CD8-positive, alpha-beta memory T cell (primary cell): Measurements from ENCODE around the gene PDSS2. TPM values are rescaled to one million over a fixed set of nuclear protein-coding genes. Genes with fewer than 3 reads are reported as not detected.
"Not testable (repeated sequence)": the region's sequence is repeated elsewhere in the genome, so short reads cannot be mapped to it uniquely, and the experiment has no call there.

Experiments
- CTCF ChIA-PET: fragments of 350-600 bp; sonication (Branson Sonifier 250); formaldehyde crosslinking; loops from one replicate; lab custom pipeline; 2021; ENCODE audit warnings: antibody characterized with exemption; lab: Charles Lee
- POLR2A ChIA-PET: fragments of 350-600 bp; sonication (Branson Sonifier 250); formaldehyde crosslinking; loops from one replicate; lab custom pipeline; 2021; ENCODE audit warnings: antibody characterized with exemption; lab: Charles Lee
- DNase-seq, 5 donors: peaks; one replicate each; pipeline versions ENCODE4 v3.0.0 to v3.0.0-alpha.2; 2020 to 2022; ENCODE audit warnings: mixed read lengths in 1 of 5
- H3K27ac ChIP-seq: one replicate; pipeline ENCODE4 v1.7.0; 2013; ENCODE audit warnings: low read depth, mild to moderate bottlenecking, low read length, moderate library complexity
- H3K27me3 ChIP-seq: 2 replicates; pipeline ENCODE4 v1.7.0; 2013; ENCODE audit warnings: low read length, mild to moderate bottlenecking; ENCODE audit not compliant: insufficient read depth, poor library complexity, severe bottlenecking
- H3K36me3 ChIP-seq: 2 replicates; pipeline ENCODE4 v1.7.0; 2013; ENCODE audit warnings: mild to moderate bottlenecking, low read length, moderate library complexity; ENCODE audit not compliant: insufficient read depth
- H3K4me1 ChIP-seq: 2 replicates; pipeline ENCODE4 v1.7.0; 2013; ENCODE audit warnings: mild to moderate bottlenecking, low read length, moderate library complexity; ENCODE audit not compliant: insufficient read depth
- H3K4me3 ChIP-seq: 2 replicates; pipeline ENCODE4 v1.7.0; 2013; ENCODE audit warnings: mild to moderate bottlenecking, low read length
- H3K9me3 ChIP-seq: 2 replicates; pipeline ENCODE4 v1.7.0; 2013; ENCODE audit warnings: mild to moderate bottlenecking, low read length
- H3K27ac Mint-ChIP-seq, 8 donors: one replicate each; pipeline ENCODE4 v1.8.0; 2020 to 2021; ENCODE audit warnings: mixed read lengths in 8 of 8, mild to moderate bottlenecking in 6 of 8, inconsistent platforms in 3 of 8, moderate library complexity in 3 of 8
- H3K27me3 Mint-ChIP-seq, 2 donors: one replicate each; pipeline ENCODE4 v1.8.0; 2020 to 2021; ENCODE audit warnings: mixed read lengths in 2 of 2, mild to moderate bottlenecking in 1 of 2, moderate library complexity in 1 of 2
- H3K36me3 Mint-ChIP-seq, 3 donors: one replicate each; pipeline ENCODE4 v1.8.0; 2020 to 2021; ENCODE audit warnings: mixed read lengths in 3 of 3, inconsistent platforms in 1 of 3, mild to moderate bottlenecking in 1 of 3
- H3K4me1 Mint-ChIP-seq, 3 donors: one replicate each; pipeline ENCODE4 v1.8.0; 2020 to 2021; ENCODE audit warnings: mixed read lengths in 3 of 3, inconsistent platforms in 1 of 3, mild to moderate bottlenecking in 1 of 3
- H3K4me3 Mint-ChIP-seq, 7 donors: one replicate each; pipeline ENCODE4 v1.8.0; 2020 to 2021; ENCODE audit warnings: mixed read lengths in 7 of 7, mild to moderate bottlenecking in 6 of 7, moderate library complexity in 4 of 7, inconsistent platforms in 2 of 7
- H3K9me3 Mint-ChIP-seq, 5 donors: one replicate each; pipeline ENCODE4 v1.8.0; 2020 to 2022; ENCODE audit warnings: mixed read lengths in 5 of 5, mild to moderate bottlenecking in 3 of 5, moderate library complexity in 2 of 5, inconsistent platforms in 1 of 5
- polyA plus RNA-seq: library from polyadenylated mRNA; unstranded; fragments of 300-500 nt; fragmentation: Illumina TruSeq; gene quantifications from one replicate; pipeline ENCODE4 v1.2.3, GENCODE V29; 2021
- total RNA-seq, 2 experiments: library from RNA; stranded (reverse); gene quantifications; one replicate each; pipeline ENCODE4 v1.2.3, GENCODE V29; 2021

The PDSS2 gene
- total and polyA plus RNA-seq, 3 experiments from 2014 or later = 13.4 to 14.2 (median 13.7) TPM

DNA sequence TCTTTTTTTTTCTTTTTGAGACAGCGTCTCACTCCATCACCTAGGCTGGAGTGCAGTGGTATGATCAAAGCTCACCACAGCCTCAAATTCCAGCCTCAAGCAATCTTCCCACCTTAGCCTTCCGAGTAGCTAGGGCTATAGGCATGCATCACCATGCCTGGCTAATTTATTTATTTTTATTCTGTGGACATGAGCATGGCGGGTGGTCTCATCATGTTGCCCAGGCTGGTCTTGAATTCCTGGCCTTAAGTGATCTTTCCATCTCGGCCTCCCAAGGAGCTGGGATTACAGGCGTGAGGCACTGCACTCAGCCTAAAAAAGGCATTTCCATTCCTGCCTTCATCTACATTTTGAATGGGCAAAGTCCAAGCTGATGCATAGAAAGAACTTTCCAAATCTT, 287.9 kb downstream of the PDSS2 start:
- no peak for DNase-seq
- Histone ChIP-seq H3K4me1 (no peaks in the 10 kb centered on the region), H3K27ac (no peak overlapping the region), H3K4me3 (no peak overlapping the region), H3K27me3 (no peaks in the 10 kb centered on the region), H3K36me3 (no peaks in the 10 kb centered on the region), H3K9me3 (no peaks in the 10 kb centered on the region)
- CTCF ChIA-PET = no interaction called here
- POLR2A ChIA-PET = no interaction called here
- Mint-ChIP-seq H3K27ac (no peak overlapping the region), H3K36me3 (peaks cover 4 to 15% (median 15%) of the 10 kb centered on the region in 3 donors), H3K9me3 (peaks cover 0 to 3% (median 0%) of the 10 kb centered on the region in 5 donors), H3K27me3 (no peaks in the 10 kb centered on the region), H3K4me3 (no peak overlapping the region), H3K4me1 (no peaks in the 10 kb centered on the region)

DNA sequence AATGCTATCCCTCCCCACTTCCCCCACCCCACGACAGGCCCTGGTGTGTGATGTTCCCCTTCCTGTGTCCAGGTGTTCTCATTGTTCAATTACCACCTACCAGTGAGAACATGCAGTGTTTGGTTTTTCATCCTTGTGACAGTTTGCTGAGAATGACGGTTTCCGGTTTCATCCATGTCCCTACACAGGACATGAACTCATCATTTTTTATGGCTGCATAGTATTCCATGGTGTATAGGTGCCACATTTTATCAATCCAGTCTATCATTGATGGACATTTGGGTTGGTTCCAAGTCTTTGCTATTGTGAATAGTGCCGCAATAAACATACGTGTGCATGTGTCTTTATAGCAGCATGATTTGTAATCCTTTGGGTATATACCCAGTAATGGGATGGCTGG, 295.1 kb downstream of the PDSS2 start:
- H3K9me3 ChIP-seq, H3K4me3 ChIP-seq, H3K27me3 Mint-ChIP-seq, H3K4me1 ChIP-seq, H3K9me3 Mint-ChIP-seq, H3K27ac ChIP-seq, POLR2A ChIA-PET, H3K36me3 Mint-ChIP-seq, CTCF ChIA-PET, DNase-seq, H3K4me1 Mint-ChIP-seq, H3K36me3 ChIP-seq, H3K4me3 Mint-ChIP-seq, H3K27ac Mint-ChIP-seq, H3K27me3 ChIP-seq: not testable (repeated sequence)

DNA sequence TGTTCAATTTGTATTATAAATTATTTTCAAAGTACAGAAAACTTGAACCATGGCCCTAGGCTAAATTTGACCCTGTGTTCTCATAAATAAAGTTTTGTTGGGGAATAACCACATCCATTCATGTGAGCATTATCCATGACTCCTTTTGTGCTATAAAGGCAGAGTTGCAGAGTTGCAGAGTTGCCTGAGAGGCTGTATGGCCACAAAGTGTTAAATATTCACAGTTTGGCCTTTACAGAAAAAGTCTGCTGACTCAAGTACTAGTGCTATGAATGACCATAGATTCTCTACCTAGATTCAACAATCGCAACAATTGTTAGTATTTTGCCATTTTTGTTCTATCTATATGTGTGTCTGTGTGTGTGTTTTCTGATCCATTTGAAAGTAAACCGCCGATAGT, 297.8 kb downstream of the PDSS2 start:
- no peaks in the 10 kb centered on the region for H3K9me3 ChIP-seq
- Mint-ChIP-seq H3K27me3 (no peaks in the 10 kb centered on the region), H3K9me3 (no peaks in the 10 kb centered on the region), H3K36me3 (no peaks in the 10 kb centered on the region), H3K27ac (no peak overlapping the region), H3K4me1 (no peaks in the 10 kb centered on the region), H3K4me3 (no peak overlapping the region)
- no peak for DNase-seq
- H3K27ac ChIP-seq = no peak overlapping the region
- H3K4me1 ChIP-seq = no peaks in the 10 kb centered on the region
- no peak overlapping the region for H3K4me3 ChIP-seq
- CTCF ChIA-PET = no interaction called here
- no peaks in the 10 kb centered on the region for H3K36me3 ChIP-seq
- POLR2A ChIA-PET = no interaction called here
- no peaks in the 10 kb centered on the region for H3K27me3 ChIP-seq

DNA sequence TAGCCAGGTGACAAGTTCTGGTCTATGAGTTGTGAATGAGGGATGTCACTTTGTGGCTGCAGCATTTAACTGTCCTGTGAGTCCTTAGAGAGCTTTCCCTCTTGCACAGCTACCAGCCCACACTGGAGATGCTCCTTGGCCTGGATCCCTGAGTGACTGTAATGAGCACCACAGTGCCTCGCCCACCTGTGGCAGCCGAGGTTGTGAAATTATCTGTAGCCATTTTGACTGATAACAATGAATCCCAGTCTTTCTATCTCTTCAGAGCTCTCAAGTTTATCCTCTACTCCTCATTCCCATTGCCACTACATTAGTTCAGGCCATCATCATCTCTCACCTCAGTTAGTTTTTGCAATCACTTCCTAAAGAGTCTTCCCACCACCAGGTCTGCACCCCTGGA, 302.7 kb downstream of the PDSS2 start:
- H3K36me3 Mint-ChIP-seq = peaks cover 0 to 6% (median 5%) of the 10 kb centered on the region in 3 donors
- Histone ChIP-seq H3K4me1 (no peaks in the 10 kb centered on the region), H3K9me3 (no peaks in the 10 kb centered on the region), H3K4me3 (no peak overlapping the region), H3K27me3 (no peaks in the 10 kb centered on the region), H3K36me3 (no peaks in the 10 kb centered on the region), H3K27ac (no peak overlapping the region)
- H3K4me3 Mint-ChIP-seq = no peak overlapping the region
- POLR2A ChIA-PET = no interaction called here
- CTCF ChIA-PET = no interaction called here
- no peaks in the 10 kb centered on the region for H3K9me3 Mint-ChIP-seq
- no peak for DNase-seq
- H3K27ac Mint-ChIP-seq = no peak overlapping the region
- H3K4me1 Mint-ChIP-seq = no peaks in the 10 kb centered on the region
- H3K27me3 Mint-ChIP-seq = peaks cover 0 to 1% of the 10 kb centered on the region in 2 donors

DNA sequence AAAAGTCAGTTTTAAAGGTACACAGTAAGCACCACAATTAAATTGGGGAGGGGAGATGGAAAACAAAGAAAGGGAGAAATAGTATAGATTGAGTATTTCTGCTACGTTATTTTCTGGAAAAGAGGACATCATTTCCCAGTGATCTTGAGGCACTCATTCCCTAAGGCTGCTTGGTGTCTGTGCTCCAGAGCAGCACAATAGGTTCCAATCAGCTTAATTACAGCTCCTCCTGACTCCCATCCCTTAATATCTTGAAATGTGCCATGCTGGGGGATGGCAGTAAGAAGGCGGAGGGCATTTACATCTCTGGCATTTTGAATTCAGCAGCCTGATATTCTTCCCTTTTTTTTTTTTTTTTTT, 304.6 kb downstream of the PDSS2 start:
- Mint-ChIP-seq H3K27me3 (peaks cover 0 to 1% of the 10 kb centered on the region in 2 donors), H3K4me1 (no peaks in the 10 kb centered on the region), H3K4me3 (no peak overlapping the region), H3K36me3 (peaks cover 0 to 9% (median 7%) of the 10 kb centered on the region in 3 donors), H3K9me3 (no peaks in the 10 kb centered on the region), H3K27ac (no peak overlapping the region)
- POLR2A ChIA-PET = no interaction called here
- Histone ChIP-seq H3K27ac (no peak overlapping the region), H3K4me1 (no peaks in the 10 kb centered on the region), H3K27me3 (no peaks in the 10 kb centered on the region), H3K9me3 (no peaks in the 10 kb centered on the region), H3K4me3 (no peak overlapping the region), H3K36me3 (no peaks in the 10 kb centered on the region)
- DNase-seq = no peak
- CTCF ChIA-PET = no interaction called here

DNA sequence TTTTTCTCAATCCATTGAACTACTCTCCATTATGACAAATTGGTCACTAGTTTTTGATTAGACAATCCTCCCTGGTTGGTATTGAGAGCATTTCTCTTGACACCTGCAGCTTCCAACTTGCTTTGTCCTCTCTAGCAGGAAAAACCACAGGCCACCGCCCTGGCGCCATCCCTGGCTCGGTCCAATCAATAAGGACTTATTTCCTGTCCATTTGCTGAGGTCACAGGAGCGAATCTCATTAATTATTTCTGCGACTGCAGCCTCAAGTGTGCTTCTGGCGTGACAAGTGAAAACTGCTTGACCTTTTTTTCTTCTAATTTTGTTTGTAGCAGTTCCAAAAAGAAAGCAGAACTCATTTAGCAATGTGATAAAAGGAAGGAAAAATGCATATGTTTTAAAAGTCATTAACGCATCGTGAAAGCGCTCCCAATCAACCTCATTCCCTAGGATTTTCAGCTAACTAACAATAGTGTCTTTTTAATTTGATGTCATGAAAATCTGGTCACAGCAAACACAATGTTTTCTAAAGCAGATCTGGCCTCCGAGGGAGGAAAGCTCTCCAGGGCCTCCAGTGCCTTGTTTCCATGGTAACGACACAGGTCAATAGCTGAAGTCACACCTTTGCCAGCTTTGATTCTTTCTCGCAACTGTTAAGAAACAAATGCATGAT, 305.1 kb downstream of the PDSS2 start:
- peaks cover 0 to 10% (median 7%) of the 10 kb centered on the region in 3 donors for H3K36me3 Mint-ChIP-seq
- no peaks in the 10 kb centered on the region for H3K4me1 ChIP-seq
- H3K36me3 ChIP-seq = no peaks in the 10 kb centered on the region
- ChIA-PET CTCF (no interaction called here), POLR2A (no interaction called here)
- no peak overlapping the region for H3K4me3 ChIP-seq
- no peak for DNase-seq
- no peaks in the 10 kb centered on the region for H3K4me1 Mint-ChIP-seq
- no peak overlapping the region for H3K27ac ChIP-seq
- no peaks in the 10 kb centered on the region for H3K9me3 ChIP-seq
- H3K27me3 ChIP-seq = no peaks in the 10 kb centered on the region
- no peak overlapping the region for H3K4me3 Mint-ChIP-seq
- H3K27me3 Mint-ChIP-seq = peaks cover 0 to 1% of the 10 kb centered on the region in 2 donors
- no peak overlapping the region for H3K27ac Mint-ChIP-seq
- no peaks in the 10 kb centered on the region for H3K9me3 Mint-ChIP-seq

DNA sequence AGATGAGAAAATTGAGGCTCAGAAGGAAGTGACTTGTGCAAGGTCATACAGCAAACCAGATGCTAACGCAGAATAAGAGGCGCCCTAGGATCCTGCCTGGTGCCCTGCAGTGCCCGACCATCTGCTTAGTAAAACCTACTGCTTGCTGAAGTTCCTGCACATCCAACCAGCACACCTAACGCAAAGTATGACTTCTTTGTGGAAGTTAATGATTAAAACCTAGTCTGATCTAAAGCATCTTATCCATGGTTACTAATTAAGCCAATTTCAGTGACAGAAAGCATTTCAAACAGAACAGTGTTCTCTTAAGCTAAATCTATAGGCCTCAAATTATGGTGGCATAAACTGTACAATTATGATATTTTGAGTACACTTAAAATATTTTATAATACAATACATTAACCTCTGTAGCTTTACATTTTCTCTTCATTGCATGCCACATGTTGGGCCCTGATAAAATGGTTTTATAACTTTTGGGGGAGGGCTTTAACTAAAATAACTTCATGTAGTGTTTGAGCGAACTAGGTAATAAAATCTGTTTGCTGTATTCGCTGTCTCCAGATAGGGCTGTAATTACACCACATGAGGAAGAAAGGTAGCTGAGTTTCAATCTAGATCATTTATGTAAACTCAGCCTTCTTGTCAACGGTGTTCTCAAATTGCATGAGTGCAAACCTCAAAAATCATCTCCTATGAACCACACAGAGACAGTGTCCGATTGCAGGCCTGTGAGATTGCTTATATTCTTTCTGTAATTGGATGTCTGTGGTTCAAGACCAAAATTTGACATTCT, 306.5 kb downstream of the PDSS2 start:
- ChIA-PET POLR2A (interaction anchor here (0.6 kb wide), 1 partner anchor 11 kb away, joined by 3 read pairs; no protein-coding TSS in a partner anchor), CTCF (no interaction called here)
- Mint-ChIP-seq H3K4me1 (no peaks in the 10 kb centered on the region), H3K9me3 (no peaks in the 10 kb centered on the region), H3K4me3 (no peak overlapping the region), H3K27me3 (peaks cover 0 to 1% of the 10 kb centered on the region in 2 donors), H3K36me3 (peaks cover 0 to 10% (median 7%) of the 10 kb centered on the region in 3 donors), H3K27ac (peak overlapping the region in 1 of 8 donors; percentile 70)
- no peak overlapping the region for H3K4me3 ChIP-seq
- H3K36me3 ChIP-seq = no peaks in the 10 kb centered on the region
- H3K4me1 ChIP-seq = no peaks in the 10 kb centered on the region
- H3K27ac ChIP-seq = no peak overlapping the region
- H3K9me3 ChIP-seq = no peaks in the 10 kb centered on the region
- H3K27me3 ChIP-seq = no peaks in the 10 kb centered on the region
- DNase-seq = no peak

DNA sequence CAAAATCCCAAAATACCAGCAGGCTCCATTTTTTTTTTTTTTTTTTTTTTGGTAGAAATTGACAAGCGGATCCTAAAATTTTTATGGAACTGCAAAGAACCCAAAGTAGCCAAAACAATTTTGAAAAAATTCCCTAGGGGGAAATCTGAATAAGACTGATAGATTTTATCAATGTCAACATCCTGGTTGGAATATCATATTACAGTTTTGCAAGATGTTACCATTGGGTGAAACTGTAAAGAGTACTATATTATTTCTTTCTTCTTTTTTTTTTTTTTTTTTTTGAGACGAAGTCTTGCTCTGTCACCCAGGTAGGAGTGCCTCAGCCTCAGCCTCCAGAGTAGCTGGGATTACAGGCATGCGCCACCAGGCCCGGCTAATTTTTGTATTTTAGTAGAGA, 314.7 kb downstream of the PDSS2 start:
- Histone ChIP-seq H3K4me1 (no peaks in the 10 kb centered on the region), H3K4me3 (no peak overlapping the region), H3K9me3 (no peaks in the 10 kb centered on the region), H3K27me3 (no peaks in the 10 kb centered on the region), H3K36me3 (no peaks in the 10 kb centered on the region), H3K27ac (no peak overlapping the region)
- no peaks in the 10 kb centered on the region for H3K27me3 Mint-ChIP-seq
- H3K27ac Mint-ChIP-seq = no peak overlapping the region
- H3K4me3 Mint-ChIP-seq = no peak overlapping the region
- DNase-seq = no peak
- H3K9me3 Mint-ChIP-seq = no peaks in the 10 kb centered on the region
- CTCF ChIA-PET = no interaction called here
- no peaks in the 10 kb centered on the region for H3K36me3 Mint-ChIP-seq
- no peaks in the 10 kb centered on the region for H3K4me1 Mint-ChIP-seq
- POLR2A ChIA-PET = no interaction called here
